ENCODE results near the gene PTBP3. TPM values are rescaled to one million over a fixed set of nuclear protein-coding genes. Genes with fewer than 3 reads are reported as not detected.

Gene PTBP3
- total and polyA plus RNA-seq, 2 donors (not counting 1 experiment from before 2014, with no cell fraction given): 16.7 to 28.7 TPM

DNA sequence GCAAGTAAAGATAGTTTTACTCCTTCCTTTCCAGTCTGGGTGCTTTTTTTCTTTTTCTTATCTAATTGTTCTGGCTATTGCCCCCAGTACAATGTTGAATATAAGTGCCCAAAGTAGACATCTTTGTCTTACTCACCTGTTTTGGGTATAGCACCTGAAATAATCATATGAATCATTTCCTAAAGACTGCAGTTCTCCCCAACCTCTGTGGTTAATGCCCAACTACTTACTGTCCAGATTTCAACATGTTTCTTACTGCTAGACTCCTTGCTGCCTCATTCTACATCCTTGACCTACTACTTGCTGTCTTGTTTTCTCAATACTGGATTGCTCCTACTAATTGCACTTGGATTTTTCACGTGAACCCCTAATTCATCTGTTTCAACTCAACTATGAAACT, 37.6 kb upstream of the PTBP3 start:
- H3K9me3 ChIP-seq (ENCODE audit: control insufficient read depth, insufficient read depth, low read depth, low read length): no peaks in the 10 kb centered on the region
- H3K4me2 ChIP-seq (ENCODE audit: extremely low read depth, insufficient read depth, low read length): no peak overlapping the region
- H4K20me1 ChIP-seq (ENCODE audit: control insufficient read depth, extremely low read depth, insufficient read depth, low read length): no peaks in the 10 kb centered on the region
- no peak for DNase-seq (ENCODE audit: low read depth in 2 of 2)
- TF ChIP-seq EZH2 (IDR thresholded peaks at IDR 0.05; ENCODE audit: low read length, missing control alignments): no peak
- TF ChIP-seq, protein P1, sequence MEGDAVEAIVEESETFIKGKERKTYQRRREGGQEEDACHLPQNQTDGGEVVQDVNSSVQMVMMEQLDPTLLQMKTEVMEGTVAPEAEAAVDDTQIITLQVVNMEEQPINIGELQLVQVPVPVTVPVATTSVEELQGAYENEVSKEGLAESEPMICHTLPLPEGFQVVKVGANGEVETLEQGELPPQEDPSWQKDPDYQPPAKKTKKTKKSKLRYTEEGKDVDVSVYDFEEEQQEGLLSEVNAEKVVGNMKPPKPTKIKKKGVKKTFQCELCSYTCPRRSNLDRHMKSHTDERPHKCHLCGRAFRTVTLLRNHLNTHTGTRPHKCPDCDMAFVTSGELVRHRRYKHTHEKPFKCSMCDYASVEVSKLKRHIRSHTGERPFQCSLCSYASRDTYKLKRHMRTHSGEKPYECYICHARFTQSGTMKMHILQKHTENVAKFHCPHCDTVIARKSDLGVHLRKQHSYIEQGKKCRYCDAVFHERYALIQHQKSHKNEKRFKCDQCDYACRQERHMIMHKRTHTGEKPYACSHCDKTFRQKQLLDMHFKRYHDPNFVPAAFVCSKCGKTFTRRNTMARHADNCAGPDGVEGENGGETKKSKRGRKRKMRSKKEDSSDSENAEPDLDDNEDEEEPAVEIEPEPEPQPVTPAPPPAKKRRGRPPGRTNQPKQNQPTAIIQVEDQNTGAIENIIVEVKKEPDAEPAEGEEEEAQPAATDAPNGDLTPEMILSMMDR (conservative IDR thresholded peaks at IDR 0.05 in 1 of 2, IDR thresholded peaks at IDR 0.05 in 1 of 2; ENCODE audit: low read depth in 1 of 2, low read length in 2 of 2): no peak
- no peak overlapping the region for H3K9ac ChIP-seq (ENCODE audit: insufficient read depth, low read length)
- H3K4me1 ChIP-seq (ENCODE audit: control insufficient read depth, extremely low read depth, insufficient read depth, low read length): no peaks in the 10 kb centered on the region
- no peaks in the 10 kb centered on the region for H3K79me2 ChIP-seq (ENCODE audit: control insufficient read depth, insufficient read depth, low read length)
- no peaks in the 10 kb centered on the region for H3K27me3 ChIP-seq (ENCODE audit: control insufficient read depth, insufficient read depth, low read length)
- H2AFZ ChIP-seq (ENCODE audit: low read length): no peak overlapping the region
- no peaks in the 10 kb centered on the region for H3K36me3 ChIP-seq (ENCODE audit: control insufficient read depth, insufficient read depth, low read length)
- no peak overlapping the region for H3K27ac ChIP-seq (ENCODE audit: insufficient read depth, low read length)
- no peak overlapping the region for H3K4me3 ChIP-seq (replicated peaks in 1 of 4; ENCODE audit: control extremely low read depth in 1 of 4, insufficient read depth in 1 of 4, low read depth in 3 of 4, low read length in 4 of 4)

DNA sequence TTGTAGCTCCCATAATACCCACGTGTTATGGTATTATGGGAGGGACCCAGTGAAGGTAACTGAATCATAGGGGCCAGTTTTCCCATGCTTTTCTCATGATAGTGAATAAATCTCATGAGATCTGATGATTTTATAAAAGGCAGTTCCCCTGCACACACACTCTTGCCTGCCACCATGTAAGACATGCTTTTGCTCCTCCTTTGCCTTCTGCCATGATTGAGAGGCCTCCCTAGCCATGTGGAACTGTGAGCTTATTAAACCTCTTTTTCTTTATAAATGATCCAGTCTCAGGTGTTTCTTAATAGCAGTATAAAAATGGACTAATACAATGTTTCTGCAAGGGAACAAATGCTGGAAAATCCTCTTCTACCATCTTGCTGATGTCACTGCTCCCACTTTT, 36.4 kb upstream of the PTBP3 start:
- no peak overlapping the region for H3K4me2 ChIP-seq (ENCODE audit: extremely low read depth, insufficient read depth, low read length)
- H2AFZ ChIP-seq (ENCODE audit: low read length): no peak overlapping the region
- no peak overlapping the region for H3K4me3 ChIP-seq (replicated peaks in 1 of 4; ENCODE audit: control extremely low read depth in 1 of 4, insufficient read depth in 1 of 4, low read depth in 3 of 4, low read length in 4 of 4)
- no peak for DNase-seq (ENCODE audit: low read depth in 2 of 2)
- TF ChIP-seq, protein P1 (conservative IDR thresholded peaks at IDR 0.05 in 1 of 2, IDR thresholded peaks at IDR 0.05 in 1 of 2; ENCODE audit: low read depth in 1 of 2, low read length in 2 of 2): no peak
- no peak for TF ChIP-seq EZH2 (IDR thresholded peaks at IDR 0.05; ENCODE audit: low read length, missing control alignments)
- H3K9ac ChIP-seq (ENCODE audit: insufficient read depth, low read length): no peak overlapping the region
- H3K27me3 ChIP-seq (ENCODE audit: control insufficient read depth, insufficient read depth, low read length): no peaks in the 10 kb centered on the region
- no peaks in the 10 kb centered on the region for H3K9me3 ChIP-seq (ENCODE audit: control insufficient read depth, insufficient read depth, low read depth, low read length)
- no peaks in the 10 kb centered on the region for H3K36me3 ChIP-seq (ENCODE audit: control insufficient read depth, insufficient read depth, low read length)
- H3K27ac ChIP-seq (ENCODE audit: insufficient read depth, low read length): no peak overlapping the region
- no peaks in the 10 kb centered on the region for H3K79me2 ChIP-seq (ENCODE audit: control insufficient read depth, insufficient read depth, low read length)
- H3K4me1 ChIP-seq (ENCODE audit: control insufficient read depth, extremely low read depth, insufficient read depth, low read length): no peaks in the 10 kb centered on the region
- H4K20me1 ChIP-seq (ENCODE audit: control insufficient read depth, extremely low read depth, insufficient read depth, low read length): no peaks in the 10 kb centered on the region

DNA sequence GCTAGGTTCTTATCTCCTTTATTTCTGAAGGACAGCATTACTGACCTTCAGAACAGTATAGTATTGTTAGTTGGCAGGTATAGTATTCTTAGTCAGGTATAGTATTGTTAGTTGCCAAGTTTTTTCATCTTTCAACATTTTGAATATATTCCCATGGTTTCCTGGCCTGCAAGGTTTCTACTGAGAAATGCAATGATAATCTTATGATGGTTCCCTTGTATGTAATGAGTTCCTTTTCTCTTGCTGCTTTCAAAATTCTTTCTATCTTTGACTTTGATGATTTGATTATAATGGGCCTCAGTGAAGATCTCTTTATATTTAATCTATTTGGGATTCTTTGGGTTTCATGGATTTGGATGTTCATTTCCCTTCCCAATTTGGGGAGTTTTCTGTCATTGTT, 34.0 kb upstream of the PTBP3 start:
- Histone ChIP-seq H3K4me1 (ENCODE audit: control insufficient read depth, extremely low read depth, insufficient read depth, low read length) (no peaks in the 10 kb centered on the region), H3K4me2 (ENCODE audit: extremely low read depth, insufficient read depth, low read length) (no peak overlapping the region), H2AFZ (ENCODE audit: low read length) (no peak overlapping the region), H3K4me3 (replicated peaks in 1 of 4; ENCODE audit: control extremely low read depth in 1 of 4, insufficient read depth in 1 of 4, low read depth in 3 of 4, low read length in 4 of 4) (no peak overlapping the region), H4K20me1 (ENCODE audit: control insufficient read depth, extremely low read depth, insufficient read depth, low read length) (no peaks in the 10 kb centered on the region), H3K79me2 (ENCODE audit: control insufficient read depth, insufficient read depth, low read length) (no peaks in the 10 kb centered on the region), H3K27me3 (ENCODE audit: control insufficient read depth, insufficient read depth, low read length) (no peaks in the 10 kb centered on the region), H3K27ac (ENCODE audit: insufficient read depth, low read length) (no peak overlapping the region), H3K9me3 (ENCODE audit: control insufficient read depth, insufficient read depth, low read depth, low read length) (no peaks in the 10 kb centered on the region), H3K36me3 (ENCODE audit: control insufficient read depth, insufficient read depth, low read length) (no peaks in the 10 kb centered on the region), H3K9ac (ENCODE audit: insufficient read depth, low read length) (no peak overlapping the region)
- no peak for DNase-seq (ENCODE audit: low read depth in 2 of 2)
- TF ChIP-seq EZH2 (IDR thresholded peaks at IDR 0.05; ENCODE audit: low read length, missing control alignments): no peak
- TF ChIP-seq, protein P1 (conservative IDR thresholded peaks at IDR 0.05 in 1 of 2, IDR thresholded peaks at IDR 0.05 in 1 of 2; ENCODE audit: low read depth in 1 of 2, low read length in 2 of 2): no peak

All from fibroblast of lung (primary cell).